22Rv1 (cell line): ENCODE measurements around the gene EGR1.

Source experiments
- ZFX ChIP-seq: fragments of 450-650 bp; IDR thresholded peaks from 2 replicates; pipeline ENCODE4 v1.6.1; 2017; ENCODE audit warnings: antibody characterized with exemption, borderline replicate concordance
- TF ChIP-seq, protein P1 (sequence below): fragments of 450-650 bp; IDR thresholded peaks from 2 replicates; pipeline ENCODE4 v1.5.1; 2017; ENCODE audit warnings: mild to moderate bottlenecking

DNA sequence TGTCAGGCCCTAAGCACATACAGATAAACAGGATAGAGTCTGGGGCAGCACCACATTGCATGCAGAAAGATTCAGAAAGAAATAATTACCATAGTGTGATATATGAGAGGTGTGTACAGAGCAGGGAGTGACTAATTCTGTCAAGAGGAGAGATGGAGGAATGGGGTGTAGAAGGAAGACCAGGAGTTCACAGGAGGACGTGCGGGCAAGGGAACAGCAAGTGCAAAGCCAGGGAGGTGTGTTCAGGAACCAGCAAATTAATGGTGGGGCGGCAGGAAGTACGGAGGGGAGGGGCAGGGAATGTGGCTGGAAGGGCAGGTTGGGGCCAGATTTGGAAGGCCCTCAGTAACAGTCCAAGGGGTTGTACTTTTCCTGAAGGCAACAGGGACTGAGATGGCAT is 17.4 kb downstream of the EGR1 start:
- TF ChIP-seq, protein P1, sequence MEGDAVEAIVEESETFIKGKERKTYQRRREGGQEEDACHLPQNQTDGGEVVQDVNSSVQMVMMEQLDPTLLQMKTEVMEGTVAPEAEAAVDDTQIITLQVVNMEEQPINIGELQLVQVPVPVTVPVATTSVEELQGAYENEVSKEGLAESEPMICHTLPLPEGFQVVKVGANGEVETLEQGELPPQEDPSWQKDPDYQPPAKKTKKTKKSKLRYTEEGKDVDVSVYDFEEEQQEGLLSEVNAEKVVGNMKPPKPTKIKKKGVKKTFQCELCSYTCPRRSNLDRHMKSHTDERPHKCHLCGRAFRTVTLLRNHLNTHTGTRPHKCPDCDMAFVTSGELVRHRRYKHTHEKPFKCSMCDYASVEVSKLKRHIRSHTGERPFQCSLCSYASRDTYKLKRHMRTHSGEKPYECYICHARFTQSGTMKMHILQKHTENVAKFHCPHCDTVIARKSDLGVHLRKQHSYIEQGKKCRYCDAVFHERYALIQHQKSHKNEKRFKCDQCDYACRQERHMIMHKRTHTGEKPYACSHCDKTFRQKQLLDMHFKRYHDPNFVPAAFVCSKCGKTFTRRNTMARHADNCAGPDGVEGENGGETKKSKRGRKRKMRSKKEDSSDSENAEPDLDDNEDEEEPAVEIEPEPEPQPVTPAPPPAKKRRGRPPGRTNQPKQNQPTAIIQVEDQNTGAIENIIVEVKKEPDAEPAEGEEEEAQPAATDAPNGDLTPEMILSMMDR = no peak
- no peak for TF ChIP-seq ZFX
